GM12878 (cell line): ENCODE results near the gene ALDH3B2. TPM values are rescaled to one million over a fixed set of nuclear protein-coding genes. Genes with fewer than 3 reads are reported as not detected.
"Not testable (repeated sequence)": the region's sequence is repeated elsewhere in the genome, so short reads cannot be mapped to it uniquely, and the experiment has no call there.

ENCODE experiments used
- ATAC-seq: fragments of 200-7000 bp; cut with Tn5 transposase; 3 replicates; pipeline ENCODE4 v1.9.1; 2020; ENCODE audit warnings: mild to moderate bottlenecking, moderate library complexity
- BruUV-seq: library from RNA; stranded (reverse); fragments of 400-500 nt; replicated peaks from 2 replicates; lab custom pipeline; 2021; lab: Mats Ljungman, UMichigan
- CTCF ChIA-PET: fragments of 300-600 bp; sonication (Branson Sonifier 250); formaldehyde crosslinking; extraction: SDS; loops from one replicate; lab custom pipeline; 2021; ENCODE audit warnings: inconsistent platforms; lab: Yijun Ruan, JAX
- POLR2A ChIA-PET: fragments of 350-600 bp; formaldehyde crosslinking; extraction: SDS; loops from one replicate; lab custom pipeline; 2021; ENCODE audit warnings: inconsistent platforms; lab: Charles Lee
- RAD21 ChIA-PET: fragments of 300-600 bp; sonication (Branson Sonifier 250); formaldehyde crosslinking; loops from one replicate; lab custom pipeline; 2023; ENCODE audit warnings: antibody characterized with exemption; ENCODE audit not compliant: unreplicated experiment; lab: Charles Lee
- SMC1A ChIA-PET: fragments of 300-600 bp; sonication (Branson Sonifier 250); formaldehyde crosslinking; loops from one replicate; lab custom pipeline; 2023; ENCODE audit not compliant: unreplicated experiment, uncharacterized antibody; lab: Charles Lee
- DNase-seq: peaks from one replicate; pipeline ENCODE4 v3.0.0-alpha.2; 2011; ENCODE audit warnings: low read depth, low spot score
- FAIRE-seq: peaks from 3 replicates; lab custom pipeline; 2011; peaks lifted over from hg19 to GRCh38; lab: Jason Lieb, UNC
- H2AFZ ChIP-seq: 2 replicates; pipeline ENCODE4 v1.6.0; 2011; ENCODE audit warnings: low read depth, low read length, control low read depth; ENCODE audit not compliant: control insufficient read depth
- H3K27ac ChIP-seq: 2 replicates; pipeline ENCODE4 v1.5.1; 2011; ENCODE audit warnings: control low read depth; ENCODE audit not compliant: control insufficient read depth, insufficient read depth
- H3K27me3 ChIP-seq, 2 experiments: replicated peaks in 1 of 2; 2 replicates each; pipeline versions ENCODE4 v1.6.0 to v1.6.1; 2011; ENCODE audit warnings: low read length in 1 of 2; ENCODE audit not compliant: control insufficient read depth in 2 of 2, insufficient read depth in 2 of 2
- H3K36me3 ChIP-seq, 2 experiments: 2 replicates each; pipeline ENCODE4 v1.5.1; 2011; ENCODE audit warnings: low read length in 1 of 2; ENCODE audit not compliant: control insufficient read depth in 2 of 2, insufficient read depth in 2 of 2
- H3K4me1 ChIP-seq: 2 replicates; pipeline ENCODE4 v1.6.1; 2011; ENCODE audit warnings: mild to moderate bottlenecking, low read length, moderate library complexity, mixed read lengths; ENCODE audit not compliant: control insufficient read depth, insufficient read depth
- H3K4me2 ChIP-seq: 2 replicates; pipeline ENCODE4 v1.6.0; 2011; ENCODE audit warnings: control low read depth; ENCODE audit not compliant: control insufficient read depth, insufficient read depth
- H3K4me3 ChIP-seq: fragments of 200-600 bp; sonication (generic); 2 replicates; pipeline ENCODE4 v1.5.1; 2016
- H3K79me2 ChIP-seq: 2 replicates; pipeline ENCODE4 v1.6.0; 2011; ENCODE audit warnings: low read length; ENCODE audit not compliant: control insufficient read depth, insufficient read depth
- H3K9ac ChIP-seq: 2 replicates; pipeline ENCODE4 v1.8.0; 2011; ENCODE audit warnings: low read length, control low read depth, mixed read lengths; ENCODE audit not compliant: control insufficient read depth, insufficient read depth
- H3K9me3 ChIP-seq: replicated peaks from 3 replicates; pipeline ENCODE4 v1.5.1; 2011; ENCODE audit warnings: mild to moderate bottlenecking, low read length; ENCODE audit not compliant: control insufficient read depth, insufficient read depth
- H4K20me1 ChIP-seq: 2 replicates; pipeline ENCODE4 v1.6.0; 2011; ENCODE audit not compliant: control insufficient read depth, insufficient read depth
- WGBS: methylation state at CpG from one replicate; pipeline ENCODE4 v1.1.6; 2016; ENCODE audit warnings: low lambda C conversion rate; ENCODE audit not compliant: insufficient replicate concordance, insufficient coverage; ENCODE audit errors: missing lambda C conversion rate; 5-methylcytosine and 5-hydroxymethylcytosine counted together
- in situ Hi-C: fragments of 300-500 bp; cut with MboI; formaldehyde crosslinking; loops from 9 replicates; pipeline ENCODE4 v1.14.3; 2018; ENCODE audit warnings: mixed read lengths
- intact Hi-C: fragments of 100-400 bp; cut with micrococcal nuclease; formaldehyde crosslinking; loops from one replicate; pipeline ENCODE4 v1.14.2; 2022; ENCODE audit not compliant: unreplicated experiment
- polyA plus RNA-seq, 11 experiments: library from polyadenylated mRNA; depleted of rRNA in 4 of 11; unstranded in 6 of 11; stranded (reverse) in 5 of 11; fragments of >200 nt; fragmentation: Nextera tagmentation in 4 of 11; fragmentation: Illumina TruSeq in 1 of 11; extraction: Ambion mirVana in 4 of 11; extraction: Trizol in 1 of 11; gene quantifications; 1 replicate in 1 of 11; 2 replicates in 10 of 11; pipeline versions ENCODE4 v1.2.1 to v1.2.3, GENCODE V29; 2011 to 2016; ENCODE audit warnings: inconsistent platforms in 2 of 11, missing spikeins in 2 of 11, low read depth in 1 of 11
- total RNA-seq, 4 experiments: library from RNA; depleted of rRNA in 3 of 4; stranded (reverse); fragments of >200 nt in 3 of 4; fragmentation: Illumina TruSeq in 1 of 4; extraction: Trizol in 1 of 4; gene quantifications; 2 replicates each; pipeline versions ENCODE4 v1.2.1 to v1.2.3, GENCODE V29; 2013 to 2021
- TF ChIP-seq, protein P1 (sequence below): fragments of 450-650 bp; IDR thresholded peaks from 2 replicates; pipeline ENCODE4 v1.6.1; 2016; ENCODE audit warnings: mild to moderate bottlenecking
- TF ChIP-seq, protein P2 (sequence below): fragments of 450-650 bp; IDR thresholded peaks from 2 replicates; pipeline ENCODE4 v1.6.1; 2014; ENCODE audit warnings: mild to moderate bottlenecking

The ALDH3B2 gene
- total and polyA plus RNA-seq, 10 of the 15 experiments (the other 5 are each of a cell fraction or from before 2014, with no cell fraction given), result 0.09 to 0.17 TPM; not detected in 8

DNA sequence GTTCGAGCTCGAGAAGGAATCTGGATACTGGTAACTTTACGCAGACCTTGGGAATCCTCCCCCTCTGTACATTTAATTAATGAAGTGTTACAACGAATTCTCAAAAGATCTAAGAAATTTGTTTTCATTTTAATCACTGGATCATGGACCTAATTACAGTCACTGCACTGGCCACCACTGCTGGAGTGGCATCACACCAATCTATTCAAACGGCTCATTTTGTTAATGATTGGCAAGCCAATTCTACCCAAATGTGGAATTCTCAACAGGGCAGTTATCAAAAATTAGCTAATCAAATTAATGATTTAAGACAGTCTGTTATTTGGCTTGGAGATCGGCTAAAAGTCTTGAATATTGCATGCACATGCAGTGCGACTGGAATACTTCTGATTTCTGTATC is 30.1 kb upstream of the ALDH3B2 start:
- TF ChIP-seq, protein P1, sequence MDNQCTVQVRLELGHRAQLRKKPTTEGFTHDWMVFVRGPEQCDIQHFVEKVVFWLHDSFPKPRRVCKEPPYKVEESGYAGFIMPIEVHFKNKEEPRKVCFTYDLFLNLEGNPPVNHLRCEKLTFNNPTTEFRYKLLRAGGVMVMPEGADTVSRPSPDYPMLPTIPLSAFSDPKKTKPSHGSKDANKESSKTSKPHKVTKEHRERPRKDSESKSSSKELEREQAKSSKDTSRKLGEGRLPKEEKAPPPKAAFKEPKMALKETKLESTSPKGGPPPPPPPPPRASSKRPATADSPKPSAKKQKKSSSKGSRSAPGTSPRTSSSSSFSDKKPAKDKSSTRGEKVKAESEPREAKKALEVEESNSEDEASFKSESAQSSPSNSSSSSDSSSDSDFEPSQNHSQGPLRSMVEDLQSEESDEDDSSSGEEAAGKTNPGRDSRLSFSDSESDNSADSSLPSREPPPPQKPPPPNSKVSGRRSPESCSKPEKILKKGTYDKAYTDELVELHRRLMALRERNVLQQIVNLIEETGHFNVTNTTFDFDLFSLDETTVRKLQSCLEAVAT, result no peak
- TF ChIP-seq, protein P2, sequence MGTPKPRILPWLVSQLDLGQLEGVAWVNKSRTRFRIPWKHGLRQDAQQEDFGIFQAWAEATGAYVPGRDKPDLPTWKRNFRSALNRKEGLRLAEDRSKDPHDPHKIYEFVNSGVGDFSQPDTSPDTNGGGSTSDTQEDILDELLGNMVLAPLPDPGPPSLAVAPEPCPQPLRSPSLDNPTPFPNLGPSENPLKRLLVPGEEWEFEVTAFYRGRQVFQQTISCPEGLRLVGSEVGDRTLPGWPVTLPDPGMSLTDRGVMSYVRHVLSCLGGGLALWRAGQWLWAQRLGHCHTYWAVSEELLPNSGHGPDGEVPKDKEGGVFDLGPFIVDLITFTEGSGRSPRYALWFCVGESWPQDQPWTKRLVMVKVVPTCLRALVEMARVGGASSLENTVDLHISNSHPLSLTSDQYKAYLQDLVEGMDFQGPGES, result no peak
- in situ Hi-C loops, result no loop called here
- ATAC-seq (no peak), DNase-seq (no peak), FAIRE-seq (no peak)
- Histone ChIP-seq H2AFZ (no peak overlapping the region), H3K4me2 (no peak overlapping the region), H3K79me2 (no peaks in the 10 kb centered on the region), H4K20me1 (no peaks in the 10 kb centered on the region), H3K9me3 (no peaks in the 10 kb centered on the region), H3K4me1 (no peaks in the 10 kb centered on the region), H3K27me3 (no peaks in the 10 kb centered on the region), H3K36me3 (no peaks in the 10 kb centered on the region), H3K9ac (no peak overlapping the region), H3K4me3 (no peak overlapping the region), H3K27ac (no peak overlapping the region)
- RAD21 ChIA-PET, result no interaction called here
- no TSS peak for BruUV-seq
- SMC1A ChIA-PET, result interaction anchor here (0.6 kb wide), 1 partner anchor 695 kb away, joined by 3 read pairs; no protein-coding TSS in a partner anchor
- intact Hi-C loops, result no loop called here
- 54% methylated on average over 7 of the region's 7 CpGs for WGBS
- CTCF ChIA-PET, result no interaction called here
- POLR2A ChIA-PET, result no interaction called here

DNA sequence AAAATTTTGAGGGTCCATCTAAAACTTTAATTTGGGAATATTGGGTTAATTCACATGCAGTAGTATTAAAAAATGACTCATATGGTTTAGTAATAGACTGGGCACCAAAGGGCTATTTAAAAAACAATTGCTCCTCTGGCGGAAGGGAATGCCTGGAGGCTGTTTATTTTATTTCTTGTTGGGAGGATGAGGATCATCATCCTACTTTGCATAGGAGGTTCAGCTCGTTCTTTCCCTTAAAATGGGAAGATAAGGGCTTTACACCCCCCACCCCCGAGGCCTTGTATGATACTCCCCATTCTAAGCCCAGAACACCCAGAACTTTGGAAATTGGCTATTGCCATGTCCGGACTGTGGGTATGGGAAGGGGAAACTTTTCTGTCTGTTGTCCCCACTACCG is 29.3 kb upstream of the ALDH3B2 start:
- DNase-seq, in situ Hi-C loops, H3K9ac ChIP-seq, H3K4me3 ChIP-seq, POLR2A ChIA-PET, SMC1A ChIA-PET, BruUV-seq, CTCF ChIA-PET, H4K20me1 ChIP-seq, H3K9me3 ChIP-seq, H3K27ac ChIP-seq, H3K79me2 ChIP-seq, RAD21 ChIA-PET, H3K4me2 ChIP-seq, H3K4me1 ChIP-seq, FAIRE-seq, H3K36me3 ChIP-seq, ATAC-seq, intact Hi-C loops, H3K27me3 ChIP-seq, H2AFZ ChIP-seq: not testable (repeated sequence)
- 19% methylated on average over 5 of the region's 5 CpGs for WGBS
